Gastrocnemius medialis (tissue), 4 donors: ENCODE results near the gene NCOA7.

Experiments used
- CTCF ChIP-seq, 5 experiments: fragments of 450-650 bp in 3 of 5; fragments of 200-600 bp in 2 of 5; sonication (generic) in 2 of 5; IDR thresholded peaks in 4 of 5; conservative IDR thresholded peaks in 1 of 5; 1 replicate in 4 of 5; 2 replicates in 1 of 5; pipeline ENCODE4 v1.5.1; 2016 to 2019; ENCODE audit warnings: antibody characterized with exemption in 5 of 5, mild to moderate bottlenecking in 3 of 5, moderate library complexity in 3 of 5
- POLR2A ChIP-seq, 2 donors: fragments of 450-650 bp; IDR thresholded peaks; one replicate each; pipeline ENCODE4 v1.6.1; 2017; ENCODE audit warnings: antibody characterized with exemption in 2 of 2, mild to moderate bottlenecking in 2 of 2, moderate library complexity in 2 of 2

- TF ChIP-seq CTCF (IDR thresholded peaks at IDR 0.05 in 4 of 5, conservative IDR thresholded peaks at IDR 0.05 in 1 of 5) (no peak), POLR2A (IDR thresholded peaks at IDR 0.05) (no peak)
Observed at GRCh38 chr6:125829433-125829832, 38.7 kb downstream of the NCOA7 start.
